ENCODE data around the gene PIGB.
"Not testable (repeated sequence)": the region's sequence is repeated elsewhere in the genome, so short reads cannot be mapped to it uniquely, and the experiment has no call there.

The PIGB gene

GRCh38 chr15:55302801-55303200 is 16.2 kb upstream of the PIGB start:
- not testable (repeated sequence) for DNase-seq

- DNase-seq, result peak; percentile 33
Observed at GRCh38 chr15:55319537-55320237, 665 bp downstream of the PIGB start.

DNA sequence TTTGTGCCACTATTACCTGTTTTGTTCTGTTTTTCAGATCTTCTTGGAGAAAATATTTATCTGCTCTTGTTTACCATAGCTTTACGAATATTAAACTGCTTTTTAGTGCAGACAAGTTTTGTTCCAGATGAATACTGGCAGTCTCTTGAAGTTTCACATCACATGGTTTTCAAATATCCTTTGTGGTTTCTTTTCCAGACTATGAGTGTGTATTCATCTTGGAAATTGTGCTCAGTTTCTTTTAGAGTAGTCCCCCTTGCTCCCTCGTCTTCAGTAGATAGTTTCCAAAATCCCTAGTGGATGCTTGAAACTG is 1.2 kb downstream of the PIGB start:
- DNase-seq, result no peak

GRCh38 chr15:55320963-55321362 is 1.9 kb downstream of the PIGB start:
- DNase-seq, result no peak

DNA sequence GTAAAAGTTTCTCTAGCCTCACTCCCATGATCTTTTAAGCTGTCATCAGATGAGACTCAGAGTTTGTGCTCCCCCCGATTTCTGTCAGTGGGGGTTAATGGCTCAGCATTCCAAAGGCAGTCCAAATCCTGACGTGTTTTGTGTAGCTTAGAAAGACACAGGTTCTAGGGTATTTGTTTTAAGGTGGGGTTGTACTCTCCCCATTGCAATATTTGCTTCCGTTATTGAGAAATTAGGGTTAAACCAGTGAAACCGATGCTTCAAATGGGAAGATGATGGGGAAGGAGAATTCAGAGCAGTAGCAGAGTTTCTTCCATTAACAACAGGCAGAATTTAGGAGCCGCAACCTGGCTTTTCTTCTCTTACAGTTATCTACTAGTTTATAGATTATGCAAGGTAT is 3.4 kb downstream of the PIGB start:
- no peak for DNase-seq

DNA sequence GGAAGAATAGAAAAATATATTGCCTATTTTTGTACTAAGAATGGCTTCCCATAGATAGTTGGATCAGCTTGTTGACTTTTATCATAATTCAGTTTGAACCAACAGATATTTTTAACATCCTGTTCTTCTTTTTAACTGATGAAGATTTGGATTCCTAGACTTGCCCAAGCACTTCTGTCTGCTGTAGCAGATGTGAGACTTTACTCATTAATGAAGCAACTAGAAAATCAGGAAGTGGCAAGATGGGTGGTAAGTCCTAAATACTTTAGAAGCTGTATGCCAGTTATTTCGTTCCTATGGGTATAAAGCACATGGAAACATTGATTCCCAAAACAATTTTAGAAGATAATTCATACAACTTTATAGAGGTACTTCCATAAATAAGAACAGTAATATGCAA is 8.4 kb downstream of the PIGB start:
- DNase-seq, result no peak

GRCh38 chr15:55334371-55334770 is 15.3 kb downstream of the PIGB start:
- peak; percentile 90 for DNase-seq

DNA sequence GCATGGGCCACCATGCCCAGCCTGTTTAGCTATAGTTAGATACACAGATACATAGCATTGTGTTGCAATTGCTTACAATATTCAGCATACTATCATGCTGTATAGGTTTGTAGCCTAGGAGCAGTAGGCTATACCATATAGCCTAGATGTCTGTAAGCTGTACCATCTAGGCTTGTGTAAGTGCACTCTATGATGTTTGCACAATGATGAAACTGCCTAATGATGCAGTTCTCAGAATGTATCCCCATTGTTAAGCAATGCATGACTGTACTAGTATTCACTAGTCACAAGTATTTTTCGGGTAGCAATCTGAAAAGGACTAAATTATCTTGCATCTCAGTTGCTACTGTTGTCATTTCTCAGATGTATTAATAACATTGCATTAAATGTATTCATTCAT is 16.0 kb downstream of the PIGB start:
- peak; percentile 86 for DNase-seq

- no peak for DNase-seq
Observed at GRCh38 chr15:55337160-55337559, 18.1 kb downstream of the PIGB start.

GRCh38 chr15:55343168-55343567 is 24.1 kb downstream of the PIGB start:
- no peak for DNase-seq

DNA sequence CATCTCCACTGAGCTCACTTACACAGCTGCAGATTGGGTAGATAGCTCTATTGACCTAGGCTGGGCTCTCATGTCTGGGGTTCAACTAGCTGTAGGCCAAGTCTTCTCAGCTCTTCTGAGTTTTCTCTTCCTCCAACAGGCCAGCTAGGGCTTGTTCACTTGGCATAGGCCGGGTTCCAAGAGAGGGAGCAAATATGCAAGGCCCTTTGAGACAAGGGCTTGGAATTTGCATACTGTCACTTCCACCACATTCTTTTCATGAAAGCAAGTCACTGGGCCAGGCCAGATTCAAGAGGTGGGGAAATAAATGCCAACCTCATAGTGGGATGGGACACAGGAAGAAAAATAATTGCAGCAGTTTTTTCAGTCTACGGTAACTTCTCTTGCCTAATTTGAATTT is 25.2 kb downstream of the PIGB start:
- no peak for DNase-seq

DNA sequence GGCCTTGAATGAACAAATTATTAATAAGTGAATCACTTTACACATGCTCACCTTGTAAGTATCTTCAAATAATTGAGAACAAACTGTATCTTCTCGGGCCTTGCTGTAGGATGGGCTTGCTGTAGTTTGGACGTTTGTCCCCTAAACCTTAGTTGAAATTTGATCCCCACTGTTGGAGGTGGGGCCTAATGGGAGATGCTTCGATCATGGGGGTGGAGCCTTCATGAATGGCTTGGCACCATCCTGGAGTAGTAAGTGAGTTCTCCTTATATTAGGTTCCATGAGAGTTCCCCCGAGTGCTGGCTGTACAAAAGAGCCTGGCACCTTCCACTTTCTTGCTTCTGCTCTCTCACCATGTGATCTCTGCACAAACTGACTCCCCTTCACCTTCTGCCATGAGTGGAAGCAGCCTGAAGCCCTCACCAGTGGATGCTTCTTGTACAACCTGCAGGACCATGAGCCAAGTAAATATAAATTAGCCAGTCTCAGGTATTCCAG is 29.3 kb downstream of the PIGB start:
- DNase-seq, result no peak

GRCh38 chr15:55349282-55349681 is 30.3 kb downstream of the PIGB start:
- no peak for DNase-seq

- no peak for DNase-seq
Observed at GRCh38 chr15:55353025-55353424, 34.0 kb downstream of the PIGB start.

GRCh38 chr15:55356985-55357585 is 38.1 kb downstream of the PIGB start:
- DNase-seq, result no peak

DNA sequence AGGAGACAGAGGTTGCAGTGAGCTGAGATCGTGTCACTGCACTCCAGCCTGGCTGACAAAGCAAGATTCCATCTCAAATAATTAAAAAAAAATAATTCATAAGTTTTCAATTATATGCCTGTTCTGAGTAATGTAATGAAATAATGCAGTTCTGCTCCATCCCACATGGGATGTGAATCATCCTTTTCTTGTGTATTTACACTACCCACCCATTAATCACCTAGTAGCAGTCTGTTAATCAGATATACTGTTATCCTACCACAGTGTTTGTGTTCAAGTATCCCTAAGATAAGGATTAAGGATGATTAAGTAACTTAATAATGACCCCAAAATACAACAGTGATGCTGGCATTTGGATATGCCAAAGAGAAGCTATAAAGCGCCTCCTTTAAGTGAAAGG is 38.8 kb downstream of the PIGB start:
- peak; percentile 86 for DNase-seq

DNA sequence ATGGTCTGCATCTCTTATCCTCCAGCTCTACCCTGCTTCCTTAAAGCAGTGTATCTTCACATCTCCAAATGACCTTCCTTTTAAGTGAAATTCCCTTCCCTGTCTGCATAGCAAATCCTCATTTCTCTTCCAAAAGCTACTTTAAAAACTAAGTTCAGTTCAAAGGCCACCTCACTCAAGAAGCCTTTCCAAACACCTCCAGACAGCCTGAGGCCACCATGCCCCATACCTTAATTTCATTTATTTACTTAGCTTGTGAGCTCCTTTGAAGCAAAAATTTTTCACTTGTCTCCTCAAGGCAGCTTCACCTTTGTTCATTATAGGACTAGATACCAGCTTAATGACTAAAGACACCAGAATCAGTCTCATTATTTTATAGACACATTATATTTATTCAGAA is 39.4 kb downstream of the PIGB start:
- DNase-seq, result no peak

DNA sequence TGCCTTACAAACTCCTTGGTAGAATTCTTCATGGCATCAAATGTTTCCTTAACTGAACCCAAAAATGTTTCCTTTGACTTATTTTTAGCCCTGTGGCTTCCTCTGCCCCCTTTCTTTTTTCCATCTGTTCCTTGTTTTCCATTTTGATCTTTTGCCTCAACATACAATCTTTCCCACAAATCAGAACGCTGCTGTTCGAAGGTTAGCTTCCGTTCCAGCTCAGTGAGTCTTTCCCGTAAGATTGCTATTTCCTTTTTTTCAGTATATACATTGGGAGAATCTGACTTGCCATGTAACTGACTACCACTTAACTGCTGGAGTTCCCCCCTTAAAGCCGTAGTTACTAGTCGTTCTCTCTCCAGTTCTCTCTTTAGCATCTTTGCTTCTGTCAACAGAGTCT is 41.2 kb downstream of the PIGB start:
- DNase-seq, result no peak

- DNase-seq, result no peak
Observed at GRCh38 chr15:55361048-55361447, 42.0 kb downstream of the PIGB start.

DNA sequence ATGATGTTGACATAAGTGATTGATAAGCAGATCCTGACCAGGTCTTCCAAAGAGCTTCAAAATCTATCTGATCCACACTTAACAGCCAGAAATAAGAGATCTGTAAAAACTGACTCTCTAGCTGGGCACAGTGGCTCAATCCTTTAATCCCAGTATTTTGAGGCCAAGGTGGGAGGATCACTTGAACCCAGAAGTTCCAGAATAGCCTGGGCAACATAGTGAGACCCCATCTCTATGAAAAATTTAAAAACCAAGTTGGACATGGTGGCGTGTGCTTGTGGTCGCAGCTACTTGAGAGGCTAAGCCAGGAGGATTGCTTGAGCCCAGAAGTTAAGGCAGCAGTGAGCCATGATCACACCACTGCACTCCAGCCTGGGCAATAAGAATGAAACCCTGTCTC is 43.6 kb downstream of the PIGB start:
- DNase-seq, result no peak

DNA sequence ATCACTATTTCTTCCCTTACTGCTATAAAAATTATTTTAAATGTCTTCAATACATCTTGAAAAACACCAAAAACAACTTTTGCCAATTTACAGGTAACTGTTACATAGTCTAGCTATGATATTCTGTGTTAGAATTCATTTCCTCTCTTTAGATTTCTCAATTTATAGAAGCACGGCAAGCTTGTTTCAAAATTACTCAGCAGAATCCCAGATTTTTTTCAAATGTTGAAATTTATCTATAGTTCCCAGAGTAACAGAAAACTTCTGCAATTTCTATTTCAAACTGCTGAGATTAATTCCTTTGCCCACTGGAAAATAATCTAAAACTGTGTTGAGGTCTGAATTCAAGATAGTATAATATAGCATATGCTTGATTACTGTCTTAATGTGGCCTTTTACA is 48.0 kb downstream of the PIGB start:
- no peak for DNase-seq

DNA sequence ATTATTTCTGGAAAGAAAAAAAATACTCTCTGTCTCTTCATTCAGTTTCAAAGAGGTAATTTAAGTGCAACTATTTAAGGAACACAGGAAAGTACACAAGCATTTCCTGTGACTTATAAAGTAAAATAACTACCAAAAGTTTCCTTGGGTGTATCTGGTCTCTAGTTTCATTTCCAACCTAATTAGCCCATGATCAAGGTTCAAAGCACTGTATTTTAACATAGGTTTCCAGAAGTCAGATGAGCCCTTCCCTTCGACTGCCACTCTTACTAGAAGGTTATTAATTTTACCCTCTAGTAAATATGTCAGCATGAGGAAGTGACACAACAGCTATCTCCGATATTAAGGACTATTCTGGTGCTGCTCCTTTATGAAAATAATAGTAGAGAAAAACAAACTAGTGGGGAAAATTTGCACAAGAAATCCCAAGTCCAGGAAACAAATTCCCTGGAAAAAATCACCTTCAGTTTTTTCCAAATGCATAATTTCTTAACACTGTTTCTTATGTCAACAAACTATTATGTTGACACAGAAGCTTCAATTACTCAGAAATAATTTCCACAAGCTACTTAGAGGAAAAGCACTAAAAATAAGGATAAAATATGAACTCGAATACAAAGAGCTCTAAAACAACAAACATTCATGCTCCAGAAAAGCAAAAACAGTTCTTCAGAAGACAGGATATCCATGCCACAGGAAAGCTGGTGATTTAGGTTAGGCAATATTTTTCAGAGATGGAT is 53.8 kb downstream of the PIGB start:
- DNase-seq, result no peak

- DNase-seq, result no peak
Observed at GRCh38 chr15:55379095-55379494, 60.1 kb downstream of the PIGB start.

DNA sequence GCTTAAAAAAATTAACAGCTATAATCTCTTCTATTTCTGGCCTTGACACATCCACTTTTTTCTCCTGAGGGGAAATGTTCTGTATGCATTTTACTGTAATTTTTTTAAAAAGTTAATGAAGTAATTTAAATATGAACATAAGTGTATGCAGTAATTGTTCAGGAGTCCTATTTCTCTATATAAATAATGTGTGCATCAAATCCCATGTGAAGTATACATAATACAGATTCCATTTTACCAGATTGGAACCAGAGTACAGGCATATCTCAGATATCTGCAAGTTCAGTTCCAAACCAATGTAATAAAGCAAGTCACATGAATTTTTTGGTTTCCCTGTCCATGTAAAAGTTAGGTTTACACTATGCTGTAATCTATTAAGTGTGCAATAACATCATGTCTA is 62.6 kb downstream of the PIGB start:
- no peak for DNase-seq
